ENCODE measurements around the gene RAB40A.

GRCh38 chrX:103518571-103518970 is 718 bp downstream of the RAB40A start:
- TF ChIP-seq EZH2phosphoT487 (IDR thresholded peaks at IDR 0.05; ENCODE audit: borderline replicate concordance, low read length) (no peak), EZH2 (IDR thresholded peaks at IDR 0.05; ENCODE audit: low read length, unreplicated experiment) (no peak)
- TF ChIP-seq, protein P1, sequence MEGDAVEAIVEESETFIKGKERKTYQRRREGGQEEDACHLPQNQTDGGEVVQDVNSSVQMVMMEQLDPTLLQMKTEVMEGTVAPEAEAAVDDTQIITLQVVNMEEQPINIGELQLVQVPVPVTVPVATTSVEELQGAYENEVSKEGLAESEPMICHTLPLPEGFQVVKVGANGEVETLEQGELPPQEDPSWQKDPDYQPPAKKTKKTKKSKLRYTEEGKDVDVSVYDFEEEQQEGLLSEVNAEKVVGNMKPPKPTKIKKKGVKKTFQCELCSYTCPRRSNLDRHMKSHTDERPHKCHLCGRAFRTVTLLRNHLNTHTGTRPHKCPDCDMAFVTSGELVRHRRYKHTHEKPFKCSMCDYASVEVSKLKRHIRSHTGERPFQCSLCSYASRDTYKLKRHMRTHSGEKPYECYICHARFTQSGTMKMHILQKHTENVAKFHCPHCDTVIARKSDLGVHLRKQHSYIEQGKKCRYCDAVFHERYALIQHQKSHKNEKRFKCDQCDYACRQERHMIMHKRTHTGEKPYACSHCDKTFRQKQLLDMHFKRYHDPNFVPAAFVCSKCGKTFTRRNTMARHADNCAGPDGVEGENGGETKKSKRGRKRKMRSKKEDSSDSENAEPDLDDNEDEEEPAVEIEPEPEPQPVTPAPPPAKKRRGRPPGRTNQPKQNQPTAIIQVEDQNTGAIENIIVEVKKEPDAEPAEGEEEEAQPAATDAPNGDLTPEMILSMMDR (conservative IDR thresholded peaks at IDR 0.05; ENCODE audit: low read depth, low read length): no peak
